ENCODE results near the gene PBX1.

Gene PBX1

DNA sequence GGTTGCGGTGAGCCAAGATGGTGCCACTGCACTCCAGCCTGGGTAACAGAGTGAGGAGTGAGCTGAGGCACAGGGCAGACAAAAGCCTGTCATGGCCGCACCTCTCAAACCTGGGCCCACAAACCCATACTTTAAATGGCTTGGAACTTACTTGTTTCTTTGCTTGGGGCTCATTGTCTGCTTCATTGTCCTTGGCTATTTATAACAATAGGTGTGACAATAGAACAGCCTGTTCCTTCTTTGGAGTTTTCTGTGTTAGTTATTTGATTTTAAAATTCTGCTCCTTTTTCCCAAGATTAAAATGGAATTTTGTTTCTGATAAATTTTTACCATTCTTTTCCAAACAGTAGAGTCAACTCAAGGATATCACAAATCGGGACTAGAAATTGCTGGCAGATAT lies 94.7 kb downstream of the PBX1 start:
- DNase-seq (ENCODE audit: low read depth), result no peak
- no peak overlapping the region for H3K4me3 ChIP-seq (ENCODE audit: low read depth, low read length)

DNA sequence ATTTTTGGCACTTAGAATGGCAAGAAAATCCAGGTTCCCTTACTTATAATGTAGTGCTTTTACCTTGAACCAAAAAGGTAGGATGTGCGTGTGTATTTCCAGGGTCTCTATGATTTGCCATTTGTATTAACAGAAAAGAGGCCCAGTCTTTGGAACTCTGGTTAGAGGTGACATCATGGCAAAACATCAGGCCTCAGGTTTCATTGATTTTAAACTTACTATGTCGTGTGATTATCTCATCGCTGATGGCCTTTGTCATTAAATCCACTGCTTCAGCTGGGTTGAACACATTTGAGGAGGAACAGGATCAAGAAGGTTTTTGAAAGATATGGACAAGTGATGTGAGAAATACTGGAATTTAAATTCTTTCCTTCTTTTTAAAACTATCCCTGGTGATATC lies 95.2 kb downstream of the PBX1 start:
- H3K4me3 ChIP-seq (ENCODE audit: low read depth, low read length), result no peak overlapping the region
- no peak for DNase-seq (ENCODE audit: low read depth)

DNA sequence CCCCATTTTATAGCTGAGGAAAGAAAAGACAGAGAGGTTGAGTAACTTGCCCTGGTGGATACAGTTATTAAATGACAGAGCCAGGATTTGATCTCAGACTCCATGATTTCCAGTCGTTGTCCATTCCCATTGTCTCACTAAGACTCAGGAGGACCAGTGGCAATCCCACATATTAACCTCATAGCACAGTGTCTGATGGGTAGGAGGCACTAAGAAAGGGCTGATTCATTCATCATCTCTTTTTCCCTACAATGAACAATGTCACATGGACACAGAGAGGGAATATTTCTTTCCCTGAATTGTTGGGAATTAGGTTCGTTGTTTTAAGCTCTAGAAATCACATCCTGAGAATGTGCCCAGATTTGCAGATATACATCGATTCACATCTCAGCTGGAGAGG lies 99.9 kb downstream of the PBX1 start:
- no peak for DNase-seq (ENCODE audit: low read depth)
- no peak overlapping the region for H3K4me3 ChIP-seq (ENCODE audit: low read depth, low read length)

DNA sequence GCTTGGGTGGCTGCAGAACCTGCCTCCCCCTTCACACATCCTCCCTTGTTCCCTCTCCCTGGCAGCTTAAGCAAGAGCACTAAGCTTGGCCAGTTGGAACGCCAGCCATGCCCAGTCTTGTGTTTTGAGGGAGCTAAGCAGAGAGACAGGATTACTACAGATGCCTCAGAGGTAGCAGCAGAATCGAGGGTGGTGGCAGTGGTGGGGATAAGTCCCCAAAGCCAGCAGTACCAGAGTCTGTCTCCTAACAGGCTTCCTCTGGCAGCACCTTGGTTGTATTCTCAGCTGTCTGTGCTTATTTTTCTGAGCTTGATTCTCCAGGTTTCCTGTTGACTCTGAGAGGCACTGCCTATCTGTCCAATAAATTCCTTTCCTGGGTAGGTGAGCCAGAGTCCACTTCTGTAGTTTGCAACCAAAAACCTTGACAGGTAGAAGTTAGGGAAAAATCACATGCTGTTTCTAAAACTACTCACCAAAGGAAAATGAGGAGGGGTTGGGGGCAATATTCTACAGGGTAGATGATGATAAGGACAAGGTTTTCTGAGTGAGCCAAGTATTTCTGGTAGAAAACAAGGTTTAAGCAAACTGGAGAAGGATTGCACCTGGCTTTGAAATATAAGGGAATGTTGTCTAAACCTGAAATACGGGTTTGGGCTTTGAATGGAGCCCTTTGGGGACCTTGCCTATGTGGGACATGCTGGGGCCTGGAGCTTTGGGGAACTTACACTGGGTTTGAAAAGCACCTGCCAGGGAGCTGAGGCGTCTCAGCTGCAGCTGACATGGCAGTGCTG lies 100.8 kb downstream of the PBX1 start:
- H3K4me3 ChIP-seq (ENCODE audit: low read depth, low read length), result no peak overlapping the region
- DNase-seq (ENCODE audit: low read depth), result no peak

DNA sequence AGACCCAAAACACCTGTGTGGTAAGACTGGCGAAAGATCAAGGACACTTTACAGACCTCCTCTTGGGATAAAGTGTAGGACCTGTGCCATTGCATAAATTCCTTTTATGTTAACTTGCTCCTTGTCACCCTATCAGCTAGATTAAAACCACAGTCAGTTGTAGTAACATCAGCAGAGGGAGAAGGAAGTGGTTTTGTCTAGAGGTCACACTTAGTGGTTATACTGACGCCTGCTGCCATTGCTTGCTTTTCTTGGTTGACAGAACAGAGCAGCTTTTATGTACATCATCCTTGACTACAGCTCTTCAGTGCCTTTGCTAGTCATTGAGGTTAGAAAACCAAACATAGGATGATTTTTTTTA lies 101.4 kb downstream of the PBX1 start:
- no peak overlapping the region for H3K4me3 ChIP-seq (ENCODE audit: low read depth, low read length)
- DNase-seq (ENCODE audit: low read depth), result peak; percentile 3

DNA sequence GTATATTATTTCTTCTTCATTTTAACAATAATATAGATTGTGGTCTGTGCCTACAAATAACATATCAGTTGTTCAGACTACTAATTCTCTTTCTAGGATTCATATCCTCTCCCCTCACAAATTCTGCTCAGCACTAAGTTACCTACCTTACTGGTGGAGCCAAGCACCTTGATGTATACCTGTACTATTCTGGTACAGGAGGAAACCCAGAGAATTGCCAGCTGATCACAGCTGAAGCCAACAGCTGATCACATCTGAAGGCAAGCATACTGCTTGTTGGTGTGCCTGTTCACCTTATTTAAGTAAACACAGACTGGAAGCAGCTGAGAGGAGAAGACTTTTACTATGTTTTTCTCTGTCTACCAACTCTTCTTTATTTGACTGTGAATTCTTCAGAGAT lies 101.8 kb downstream of the PBX1 start:
- no peak for DNase-seq (ENCODE audit: low read depth)
- no peak overlapping the region for H3K4me3 ChIP-seq (ENCODE audit: low read depth, low read length)

DNA sequence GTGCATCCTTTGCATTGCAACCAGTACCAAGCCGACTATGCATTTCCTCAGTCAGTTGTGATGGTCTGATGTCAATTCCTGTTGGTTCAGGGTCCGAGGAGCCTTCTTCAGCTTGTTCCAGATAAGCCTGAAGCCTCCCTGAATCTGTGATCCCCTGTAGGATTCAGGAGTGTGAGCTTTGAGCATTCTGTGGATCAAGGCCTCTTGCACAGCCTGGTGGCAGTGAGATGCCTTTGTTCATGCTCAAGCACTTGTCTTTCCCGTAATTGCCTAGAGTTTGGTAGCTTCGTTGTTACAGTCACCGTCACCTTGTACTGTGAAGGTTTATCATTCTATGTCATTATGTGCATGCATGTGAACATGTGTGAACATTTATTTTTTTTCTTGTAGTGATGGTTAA lies 103.5 kb downstream of the PBX1 start:
- H3K4me3 ChIP-seq (ENCODE audit: low read depth, low read length), result no peak overlapping the region
- DNase-seq (ENCODE audit: low read depth), result no peak

DNA sequence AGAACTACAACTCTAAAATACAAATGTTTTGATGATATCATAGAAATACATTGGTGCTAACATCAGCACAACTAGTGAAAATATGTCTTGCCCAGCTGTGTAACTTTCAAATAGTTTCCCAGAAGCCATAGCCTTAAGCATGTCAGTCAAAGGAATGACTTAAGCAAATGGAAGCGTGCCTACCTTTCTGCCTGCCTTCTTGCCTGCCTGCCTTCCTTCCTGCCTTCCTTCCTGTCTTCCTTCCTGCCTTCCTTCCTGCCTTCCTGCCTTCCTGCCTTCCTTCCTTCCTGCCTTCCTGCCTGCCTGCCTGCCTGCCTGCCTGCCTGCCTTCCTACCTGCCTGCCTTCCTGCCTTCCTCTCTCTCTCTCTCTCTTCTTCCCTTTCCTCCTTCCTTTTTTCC lies 104.0 kb downstream of the PBX1 start:
- H3K4me3 ChIP-seq (ENCODE audit: low read depth, low read length), result no peak overlapping the region
- DNase-seq (ENCODE audit: low read depth), result no peak

DNA sequence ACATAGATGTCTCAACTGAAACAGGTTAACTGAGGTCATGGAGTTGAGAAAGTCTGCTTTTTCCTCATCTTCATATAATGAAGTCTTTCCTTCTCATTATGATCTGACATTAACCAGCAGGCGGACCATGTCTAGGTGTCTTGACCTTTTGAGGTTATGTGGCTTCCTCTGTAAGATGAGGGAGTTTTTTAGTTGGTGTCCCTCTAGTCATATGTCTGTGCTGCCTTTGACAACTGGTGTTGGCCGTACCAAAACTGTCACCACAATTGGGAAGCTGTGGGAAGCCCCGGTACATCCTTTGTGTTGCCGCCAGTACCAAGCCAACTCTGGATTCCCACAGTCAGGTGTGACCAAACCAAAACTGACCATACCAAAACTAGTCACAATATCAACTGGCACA lies 105.1 kb downstream of the PBX1 start:
- no peak for DNase-seq (ENCODE audit: low read depth)

DNA sequence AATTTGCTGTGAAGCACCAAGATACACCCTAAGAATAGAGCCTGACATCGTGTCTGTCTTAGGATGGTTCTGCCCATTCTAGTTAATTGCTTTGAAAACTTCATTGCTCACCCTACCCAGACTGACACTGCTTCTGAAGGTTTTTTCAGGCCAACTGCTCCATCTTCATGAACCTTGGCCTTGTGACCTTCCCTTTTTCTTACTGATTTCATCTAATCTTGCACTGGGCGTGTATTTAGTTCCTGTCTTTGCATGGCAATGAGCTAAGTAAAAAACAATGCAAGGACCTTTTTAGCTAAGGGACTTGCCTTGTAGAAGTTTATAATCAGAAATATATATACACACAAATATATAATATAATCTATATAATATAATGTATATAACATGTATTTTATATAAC lies 108.0 kb downstream of the PBX1 start:
- no peak overlapping the region for H3K4me3 ChIP-seq (ENCODE audit: low read depth, low read length)
- DNase-seq (ENCODE audit: low read depth), result no peak

More for the DNA sequence above, 105.1 kb downstream of the PBX1 start:
- no peak overlapping the region for H3K4me3 ChIP-seq (ENCODE audit: low read depth, low read length)

DNA sequence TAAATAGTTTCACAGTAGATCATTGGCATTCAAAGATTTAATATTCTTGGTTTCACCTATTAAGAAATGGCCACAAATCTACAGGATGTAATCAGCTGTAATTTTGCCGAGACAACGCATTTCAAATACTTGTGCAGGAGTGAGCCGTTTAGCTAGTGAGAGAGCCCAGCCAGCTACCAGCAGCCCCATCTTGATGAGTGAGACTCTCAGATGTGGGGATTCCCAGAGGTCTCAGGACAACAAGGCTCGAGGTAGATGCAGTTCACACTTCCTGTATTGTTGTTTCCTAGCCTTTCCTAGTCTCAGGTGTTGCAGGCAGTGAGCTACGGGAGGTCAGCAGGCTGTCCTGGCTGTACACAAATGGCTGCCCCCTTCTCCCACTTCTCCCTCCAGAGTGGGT lies 108.6 kb downstream of the PBX1 start:
- no peak overlapping the region for H3K4me3 ChIP-seq (ENCODE audit: low read depth, low read length)
- no peak for DNase-seq (ENCODE audit: low read depth)

DNA sequence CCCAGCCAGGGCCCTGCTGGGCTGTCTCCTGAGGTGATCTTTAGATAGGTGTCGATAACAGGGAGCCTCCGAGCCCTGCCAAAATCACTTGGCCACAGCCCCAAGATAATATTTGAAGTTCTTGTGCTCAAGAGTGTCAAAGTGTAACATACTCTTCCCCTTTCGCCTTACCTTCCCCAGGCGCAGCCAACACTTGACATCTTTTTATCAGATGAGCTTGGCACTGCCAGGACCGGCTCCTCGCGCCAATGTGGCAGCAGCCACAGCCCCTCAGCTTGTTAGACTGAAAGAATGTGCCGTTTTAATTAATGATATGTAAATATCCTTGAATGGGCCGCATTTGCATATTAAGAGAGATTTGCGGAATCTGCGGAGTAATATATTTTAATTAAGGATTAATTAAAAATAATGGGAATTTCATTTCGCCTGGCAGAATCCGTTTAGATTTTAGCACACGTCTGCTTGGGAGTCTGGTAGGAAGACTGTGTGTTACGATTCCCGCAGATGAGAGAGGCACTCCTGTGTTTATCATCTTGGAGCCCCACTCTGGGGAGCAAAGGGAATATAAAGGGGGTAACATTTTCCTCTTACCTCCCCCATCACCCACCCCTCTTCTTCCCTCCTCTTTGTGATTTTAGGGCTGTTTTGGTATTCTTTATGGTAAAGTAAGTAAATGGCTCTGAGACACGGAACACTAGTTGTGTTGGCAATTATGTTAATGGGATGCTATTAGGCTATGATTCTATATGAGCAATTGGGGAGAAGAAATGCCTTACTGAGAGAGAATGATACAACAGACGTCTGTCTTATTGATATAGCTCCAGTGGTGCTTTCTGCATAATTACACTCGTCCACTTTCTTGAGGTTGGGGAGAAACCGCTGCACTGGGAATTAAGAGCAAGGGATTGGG lies 109.8 kb downstream of the PBX1 start:
- no peak overlapping the region for H3K4me3 ChIP-seq (ENCODE audit: low read depth, low read length)

DNA sequence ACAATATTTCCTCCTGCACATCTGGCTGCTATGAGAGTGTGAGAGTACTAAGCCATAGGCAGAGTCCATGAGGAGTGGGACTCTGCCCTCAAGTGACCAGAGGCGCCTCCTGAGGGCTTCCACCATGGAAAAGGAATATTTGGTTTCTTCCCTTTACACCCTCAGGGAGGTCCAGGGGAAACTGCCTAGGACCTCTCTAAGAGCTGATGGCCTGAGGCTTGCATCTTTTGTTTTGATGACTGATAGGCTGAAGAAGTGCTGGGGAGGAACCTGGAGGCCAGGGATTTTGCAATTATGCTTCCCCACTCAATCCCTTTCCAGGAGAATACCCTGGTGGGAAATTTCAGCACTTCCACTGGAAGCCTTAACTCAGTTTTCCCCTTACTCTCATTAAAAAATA lies 111.0 kb downstream of the PBX1 start:
- no peak overlapping the region for H3K4me3 ChIP-seq (ENCODE audit: low read depth, low read length)
- no peak for DNase-seq (ENCODE audit: low read depth)

More for the DNA sequence above, 109.8 kb downstream of the PBX1 start:
- DNase-seq (ENCODE audit: low read depth), result no peak

DNA sequence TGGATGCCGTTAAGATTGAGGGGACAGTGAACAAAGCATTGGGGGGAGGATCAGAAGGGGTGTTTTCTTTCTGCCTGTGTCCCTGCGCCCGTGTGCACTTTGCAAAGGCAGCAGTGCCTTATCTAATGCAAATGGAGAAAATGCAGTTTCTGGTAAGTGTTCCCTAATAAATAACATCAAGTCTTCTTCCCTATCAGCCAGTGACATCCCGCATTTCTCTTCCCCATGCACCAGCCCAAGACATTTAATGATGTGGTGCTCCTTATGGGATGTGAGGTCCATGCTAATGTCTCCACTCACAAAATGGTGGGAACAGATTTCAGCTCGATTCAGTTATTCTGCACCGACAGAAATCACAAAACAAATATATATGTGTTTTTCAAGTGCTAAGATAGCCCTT lies 111.8 kb downstream of the PBX1 start:
- no peak overlapping the region for H3K4me3 ChIP-seq (ENCODE audit: low read depth, low read length)
- no peak for DNase-seq (ENCODE audit: low read depth)

DNA sequence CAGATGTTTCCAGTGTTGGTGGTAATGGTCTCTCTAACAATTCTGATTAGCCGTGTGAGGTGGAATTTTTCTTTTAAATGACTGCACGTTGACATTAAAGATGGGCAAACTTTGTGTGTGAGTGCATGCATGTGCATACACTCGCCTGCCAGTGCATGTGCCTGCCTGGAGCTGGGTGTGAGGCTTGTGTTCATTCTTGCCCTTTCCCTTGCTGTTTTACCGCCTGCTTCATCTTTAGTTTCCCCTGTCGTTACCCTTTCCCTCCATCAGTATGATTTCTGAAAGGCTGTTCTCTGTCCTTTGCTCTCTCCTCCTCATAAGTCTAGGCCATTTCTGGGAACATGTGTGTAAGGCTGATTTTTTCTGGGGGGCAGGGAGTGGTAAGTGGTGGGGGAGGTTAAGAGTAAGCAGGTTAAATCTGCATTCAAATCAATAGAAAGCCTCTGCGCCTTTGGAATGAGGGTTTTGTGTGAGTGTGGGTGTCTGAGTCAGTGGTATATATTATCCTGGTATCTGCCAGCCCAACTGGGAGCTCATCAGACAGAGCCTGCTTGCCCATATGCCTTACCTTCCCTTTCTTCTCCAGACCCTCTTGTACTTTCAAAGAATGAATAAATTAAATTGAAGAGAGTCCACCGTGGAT lies 112.5 kb downstream of the PBX1 start:
- H3K4me3 ChIP-seq (ENCODE audit: low read depth, low read length), result no peak overlapping the region
- no peak for DNase-seq (ENCODE audit: low read depth)

DNA sequence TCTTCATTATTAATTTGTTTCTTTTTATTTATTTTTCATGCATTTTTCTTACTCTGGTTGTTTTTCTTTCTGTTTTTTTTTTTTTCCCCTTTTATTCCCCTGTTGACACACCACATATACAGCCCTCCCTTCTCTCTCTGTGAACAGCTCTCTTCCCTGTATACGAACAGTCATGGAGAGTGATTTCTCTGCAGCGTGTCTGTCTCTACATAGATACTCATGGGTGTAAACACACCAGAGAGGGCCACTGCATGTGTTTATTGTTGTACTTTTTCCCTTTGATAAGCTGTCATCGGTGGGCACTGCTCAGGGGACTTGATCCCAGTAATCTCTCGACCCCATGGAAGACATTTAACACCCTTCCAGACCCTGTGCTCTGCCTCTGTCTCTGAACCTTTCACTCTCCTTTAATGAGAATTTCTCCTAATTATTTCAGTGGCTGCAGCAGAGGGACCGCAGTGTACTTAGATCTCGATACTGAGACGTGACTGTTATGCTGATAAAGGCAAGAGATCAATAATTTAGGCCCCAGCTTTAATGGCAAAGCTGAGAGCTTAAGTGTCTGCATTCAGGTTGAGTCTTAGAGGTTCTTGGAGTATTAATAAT lies 113.1 kb downstream of the PBX1 start:
- H3K4me3 ChIP-seq (ENCODE audit: low read depth, low read length), result no peak overlapping the region
- DNase-seq (ENCODE audit: low read depth), result no peak

DNA sequence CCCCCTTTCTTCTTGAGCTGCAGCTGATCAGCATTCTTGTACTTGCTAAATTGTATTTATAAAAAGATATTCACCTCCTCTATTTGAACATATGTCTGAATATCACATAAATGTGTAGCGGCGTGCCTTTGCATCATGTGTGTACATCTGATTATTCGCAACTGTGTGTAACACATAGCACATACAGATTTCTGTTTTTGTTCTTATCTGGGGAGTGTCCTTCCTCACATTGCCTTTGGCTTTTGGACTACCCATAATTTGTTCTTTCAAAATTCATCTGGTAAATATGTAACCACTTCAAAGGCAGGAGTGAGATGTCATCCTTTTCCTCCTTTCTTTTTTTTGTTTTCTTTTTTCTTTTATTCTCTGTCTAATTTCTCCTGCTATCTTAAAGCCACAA lies 113.6 kb downstream of the PBX1 start:
- DNase-seq (ENCODE audit: low read depth), result no peak
- H3K4me3 ChIP-seq (ENCODE audit: low read depth, low read length), result no peak overlapping the region

DNA sequence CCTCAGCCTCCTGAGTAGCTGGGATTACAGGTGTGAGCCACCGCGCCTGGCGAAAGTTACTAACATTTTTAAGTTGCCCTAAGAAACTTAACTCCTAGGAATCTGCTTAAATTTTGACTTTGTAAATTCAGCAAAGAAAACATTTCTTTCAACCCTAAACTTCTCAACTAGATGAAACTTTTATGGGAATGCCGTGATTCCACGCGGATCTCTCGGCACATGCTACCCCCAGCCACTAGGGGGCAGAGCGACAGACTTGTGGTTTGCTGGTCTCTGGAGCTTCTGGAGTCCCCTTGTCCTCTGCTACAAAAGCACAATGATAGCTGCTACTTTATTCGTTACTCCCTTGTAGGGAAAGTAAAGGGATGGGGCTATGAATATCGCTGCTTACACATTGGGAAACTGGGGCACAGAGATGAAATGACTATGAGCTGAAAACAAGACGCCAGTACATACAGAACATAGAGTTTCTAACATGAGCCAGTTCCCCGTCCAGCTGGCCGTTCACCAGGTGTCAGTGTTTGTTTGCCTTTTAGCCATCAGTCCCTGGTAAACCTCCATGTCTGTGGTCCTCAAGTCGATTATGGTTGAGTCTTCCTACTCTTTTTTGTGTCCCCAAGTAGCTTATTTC lies 114.7 kb downstream of the PBX1 start:
- no peak for DNase-seq (ENCODE audit: low read depth)
- no peak overlapping the region for H3K4me3 ChIP-seq (ENCODE audit: low read depth, low read length)

DNA sequence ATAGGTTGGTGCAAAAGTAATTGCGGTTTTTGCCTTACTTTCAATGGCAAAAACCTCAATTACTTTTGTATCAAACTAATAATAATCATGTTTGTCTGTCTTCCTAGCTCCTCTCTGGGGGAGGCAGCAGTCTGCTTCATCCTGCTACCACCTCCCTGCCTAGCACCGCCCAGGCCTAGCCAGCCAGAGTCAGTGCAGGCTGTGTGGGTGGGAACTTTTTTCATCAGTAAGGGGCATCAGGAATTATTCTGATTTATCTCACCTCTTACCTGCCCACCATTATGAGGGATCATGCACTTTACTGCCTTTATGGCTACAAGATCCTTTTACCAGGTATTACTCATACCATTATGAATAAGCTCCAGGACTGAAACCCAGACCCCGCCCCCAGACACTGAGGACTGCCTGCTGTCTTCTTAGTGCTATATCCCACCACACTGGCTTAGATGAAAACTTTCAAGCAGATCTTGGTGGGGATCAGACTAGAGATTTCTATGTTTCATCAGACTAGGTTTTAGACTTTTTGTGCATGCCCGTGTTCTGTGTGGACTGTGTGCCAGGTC lies 116.4 kb downstream of the PBX1 start:
- no peak overlapping the region for H3K4me3 ChIP-seq (ENCODE audit: low read depth, low read length)
- no peak for DNase-seq (ENCODE audit: low read depth)
